H9 (cell line): ENCODE measurements around the gene VWA3A. TPM values are rescaled to one million over a fixed set of nuclear protein-coding genes. Genes with fewer than 3 reads are reported as not detected.
A peak's percentile ranks its signal among the peaks of the same experiment; 100 is the strongest.

Experiments
- DNase-seq: peaks from one replicate; pipeline ENCODE4 v3.0.0-alpha.2; 2017
- H2AFZ ChIP-seq: one replicate; pipeline ENCODE4 v1.6.1; 2013; ENCODE audit warnings: mild to moderate bottlenecking, low read length, control low read depth, moderate library complexity
- H2AK5ac ChIP-seq: 2 replicates; pipeline ENCODE4 v1.6.1; 2013; ENCODE audit warnings: low read length, control low read depth, mixed read lengths; ENCODE audit not compliant: insufficient read length
- H2BK120ac ChIP-seq: one replicate; pipeline ENCODE4 v1.6.1; 2013; ENCODE audit warnings: low read depth, mild to moderate bottlenecking, low read length, control low read depth, inconsistent platforms; ENCODE audit not compliant: poor library complexity, severe bottlenecking
- H2BK12ac ChIP-seq: 2 replicates; pipeline ENCODE4 v1.6.1; 2013; ENCODE audit warnings: low read length, control low read depth, mixed read lengths, low read depth; ENCODE audit not compliant: insufficient read length
- H2BK15ac ChIP-seq: 2 replicates; pipeline ENCODE4 v1.6.1; 2013; ENCODE audit warnings: low read depth, low read length, control low read depth
- H2BK20ac ChIP-seq: one replicate; pipeline ENCODE4 v1.6.1; 2013; ENCODE audit warnings: low read depth, mild to moderate bottlenecking, low read length, control low read depth, inconsistent platforms; ENCODE audit not compliant: poor library complexity, severe bottlenecking
- H2BK5ac ChIP-seq: 2 replicates; pipeline ENCODE4 v1.6.1; 2013; ENCODE audit warnings: low read length, control low read depth, mixed read lengths; ENCODE audit not compliant: insufficient read length
- H3K14ac ChIP-seq: 2 replicates; pipeline ENCODE4 v1.6.1; 2013; ENCODE audit warnings: low read length, control low read depth; ENCODE audit not compliant: insufficient read depth
- H3K18ac ChIP-seq: 2 replicates; pipeline ENCODE4 v1.6.1; 2013; ENCODE audit warnings: low read depth, mild to moderate bottlenecking, mixed read lengths, low read length, control low read depth; ENCODE audit not compliant: insufficient read length
- H3K23ac ChIP-seq: 2 replicates; pipeline ENCODE4 v1.6.1; 2013; ENCODE audit warnings: low read length, control low read depth, mixed read lengths, low read depth; ENCODE audit not compliant: insufficient read length
- H3K23me2 ChIP-seq: 2 replicates; pipeline ENCODE4 v1.6.1; 2013; ENCODE audit warnings: low read depth, mild to moderate bottlenecking, mixed read lengths, low read length, control low read depth; ENCODE audit not compliant: insufficient read length, poor library complexity, severe bottlenecking
- H3K27ac ChIP-seq: 2 replicates; pipeline ENCODE4 v1.5.1; 2013; ENCODE audit warnings: low read length, control low read depth, mixed read lengths, low read depth; ENCODE audit not compliant: insufficient read length
- H3K27me3 ChIP-seq: 2 replicates; pipeline ENCODE4 v1.6.1; 2013; ENCODE audit warnings: low read length, control low read depth, inconsistent platforms; ENCODE audit not compliant: insufficient read depth
- H3K4ac ChIP-seq: 2 replicates; pipeline ENCODE4 v1.6.1; 2013; ENCODE audit warnings: low read depth, mild to moderate bottlenecking, control low read depth, inconsistent platforms, low read length, moderate library complexity
- H3K4me1 ChIP-seq: 2 replicates; pipeline ENCODE4 v1.6.1; 2013; ENCODE audit warnings: low read length, control low read depth, inconsistent platforms; ENCODE audit not compliant: insufficient read depth
- H3K4me2 ChIP-seq: 2 replicates; pipeline ENCODE4 v1.6.1; 2013; ENCODE audit warnings: low read length, control low read depth, mixed read lengths; ENCODE audit not compliant: insufficient read length, insufficient read depth
- H3K56ac ChIP-seq: 2 replicates; pipeline ENCODE4 v1.6.1; 2013; ENCODE audit warnings: low read depth, mild to moderate bottlenecking, mixed read lengths, low read length, control low read depth; ENCODE audit not compliant: insufficient read length
- H3K79me1 ChIP-seq: 2 replicates; pipeline ENCODE4 v1.6.1; 2013; ENCODE audit warnings: low read depth, mild to moderate bottlenecking, moderate library complexity, low read length, control low read depth, inconsistent platforms; ENCODE audit not compliant: insufficient read depth, poor library complexity, severe bottlenecking
- H3K79me2 ChIP-seq: 2 replicates; pipeline ENCODE4 v1.6.1; 2013; ENCODE audit warnings: low read length, control low read depth, inconsistent platforms; ENCODE audit not compliant: insufficient read depth
- H3K9ac ChIP-seq: 2 replicates; pipeline ENCODE4 v1.6.1; 2013; ENCODE audit warnings: low read length, control low read depth, mixed read lengths; ENCODE audit not compliant: insufficient read length; ENCODE audit errors: extremely low read depth
- H3K9me3 ChIP-seq: one replicate; pipeline ENCODE4 v1.6.1; 2013; ENCODE audit warnings: low read depth, low read length, inconsistent platforms; ENCODE audit not compliant: control insufficient read depth
- H3T11ph ChIP-seq: one replicate; pipeline ENCODE4 v1.6.1; 2013; ENCODE audit warnings: mild to moderate bottlenecking, low read length, control low read depth, inconsistent platforms
- H4K20me1 ChIP-seq: one replicate; pipeline ENCODE4 v1.6.1; 2013; ENCODE audit not compliant: control insufficient read depth, insufficient read length, insufficient read depth
- H4K5ac ChIP-seq: 2 replicates; pipeline ENCODE4 v1.6.1; 2013; ENCODE audit warnings: low read depth, mild to moderate bottlenecking, mixed read lengths, low read length, control low read depth; ENCODE audit not compliant: insufficient read length
- H4K8ac ChIP-seq: replicated peaks from 2 replicates; pipeline ENCODE4 v1.6.1; 2013; ENCODE audit warnings: low read length, control low read depth, mixed read lengths, low read depth; ENCODE audit not compliant: insufficient read length
- H4K91ac ChIP-seq: 2 replicates; pipeline ENCODE4 v1.6.1; 2013; ENCODE audit warnings: low read depth, mild to moderate bottlenecking, moderate library complexity, mixed read lengths, low read length, control low read depth; ENCODE audit not compliant: insufficient read length
- H3K27ac Mint-ChIP-seq, 3 experiments: 2 replicates in 2 of 3; 3 replicates in 1 of 3; pipeline ENCODE4 v1.8.0; 2020 to 2021; ENCODE audit warnings: mixed read lengths in 3 of 3, mild to moderate bottlenecking in 1 of 3, moderate library complexity in 1 of 3
- H3K27me3 Mint-ChIP-seq: 2 replicates; pipeline ENCODE4 v1.8.0; 2021; ENCODE audit warnings: low read depth, mild to moderate bottlenecking, moderate library complexity, mixed read lengths
- H3K36me3 Mint-ChIP-seq, 3 experiments: 2 replicates in 2 of 3; 3 replicates in 1 of 3; pipeline ENCODE4 v1.8.0; 2020 to 2021; ENCODE audit warnings: low read depth in 3 of 3, mixed read lengths in 3 of 3; ENCODE audit not compliant: insufficient read depth in 1 of 3
- H3K4me1 Mint-ChIP-seq, 2 experiments: 2 replicates each; pipeline ENCODE4 v1.8.0; 2020; ENCODE audit warnings: mixed read lengths in 2 of 2
- H3K4me3 Mint-ChIP-seq, 2 experiments: 2 replicates in 1 of 2; 3 replicates in 1 of 2; pipeline ENCODE4 v1.8.0; 2020 to 2021; ENCODE audit warnings: mild to moderate bottlenecking in 2 of 2, mixed read lengths in 2 of 2, moderate library complexity in 1 of 2
- H3K9me3 Mint-ChIP-seq, 2 experiments: 2 replicates in 1 of 2; 3 replicates in 1 of 2; pipeline ENCODE4 v1.8.0; 2020; ENCODE audit warnings: mild to moderate bottlenecking in 2 of 2, mixed read lengths in 2 of 2, moderate library complexity in 1 of 2
- CTCF ChIP-seq: fragments of 200-600 bp; sonication (generic); conservative IDR thresholded peaks from 3 replicates; pipeline ENCODE4 v1.8.0; 2021; ENCODE audit warnings: antibody characterized with exemption, mild to moderate bottlenecking
- WGBS: extraction: QIAGEN DNeasy Blood & Tissue Kit; methylation state at CpG from one replicate; pipeline ENCODE4 v1.1.7; 2013; ENCODE audit warnings: missing lambda C conversion rate, low lambda C conversion rate, mixed read lengths; ENCODE audit not compliant: insufficient read length; ENCODE audit errors: extremely low coverage; 5-methylcytosine and 5-hydroxymethylcytosine counted together
- total RNA-seq: library from RNA; stranded (reverse); gene quantifications from 2 replicates; pipeline ENCODE4 v1.2.1, GENCODE V29; 2021

The VWA3A gene
- total RNA-seq, 1 experiment from 2014 or later = not detected

DNA sequence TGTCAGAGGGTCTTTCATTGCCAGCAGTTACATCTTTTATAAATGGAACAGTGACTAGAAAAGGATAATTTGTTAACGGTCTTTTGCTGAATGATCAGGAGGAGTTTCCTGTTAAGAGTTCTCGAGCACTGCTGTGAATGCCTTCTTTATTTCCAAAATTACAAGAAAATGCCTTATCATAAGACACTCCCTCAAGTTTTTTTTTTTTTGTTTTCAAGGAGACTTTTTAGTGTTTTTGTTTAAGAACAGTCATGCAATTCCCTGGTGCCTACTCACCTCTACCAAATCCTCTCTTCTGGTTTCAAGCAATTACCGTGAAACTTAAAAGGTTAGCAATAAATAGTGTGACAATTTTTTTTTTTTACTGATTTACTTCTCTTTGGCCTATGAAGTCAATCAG lies 19.0 kb upstream of the VWA3A start:
- Histone ChIP-seq H3K9ac (no peak overlapping the region), H3K56ac (no peak overlapping the region), H3K4me2 (no peak overlapping the region), H4K5ac (no peak overlapping the region), H3K79me1 (peaks cover 3% of the 10 kb centered on the region), H2BK15ac (no peak overlapping the region), H3K4me1 (no peaks in the 10 kb centered on the region), H3K79me2 (no peaks in the 10 kb centered on the region), H3K23ac (no peak overlapping the region), H3K14ac (no peak overlapping the region), H4K20me1 (no peaks in the 10 kb centered on the region), H2BK5ac (no peak overlapping the region), H2BK120ac (no peak overlapping the region), H2AK5ac (no peak overlapping the region), H2BK20ac (no peak overlapping the region), H3K27me3 (no peaks in the 10 kb centered on the region), H4K91ac (no peak overlapping the region), H3K27ac (no peak overlapping the region), H2AFZ (no peak overlapping the region), H3T11ph (no peak overlapping the region), H3K9me3 (no peaks in the 10 kb centered on the region), H3K23me2 (no peaks in the 10 kb centered on the region), H4K8ac (no peak overlapping the region), H2BK12ac (no peak overlapping the region), H3K4ac (no peak overlapping the region), H3K18ac (no peak overlapping the region)
- no peaks in the 10 kb centered on the region for H3K9me3 Mint-ChIP-seq
- no peak for DNase-seq
- H3K27ac Mint-ChIP-seq = peak overlapping the region in 1 of 3 experiments; percentile 22; a peak in 1 of 7 replicates
- H3K4me3 Mint-ChIP-seq = no peak overlapping the region
- no peaks in the 10 kb centered on the region for H3K27me3 Mint-ChIP-seq
- WGBS = no CpG with 5 or more reads among the region's 3 CpGs
- H3K4me1 Mint-ChIP-seq = 0 out of 4 replicates have a peak, but pooled peaks cover 0 to 2% of the 10 kb centered on the region in 2 experiments
- no peaks in the 10 kb centered on the region for H3K36me3 Mint-ChIP-seq
- no peak for TF ChIP-seq CTCF
